ENCODE results near the gene HMMR. TPM values are rescaled to one million over a fixed set of nuclear protein-coding genes. Genes with fewer than 3 reads are reported as not detected.

HMMR gene
- total and polyA plus RNA-seq, 2 donors (not counting 1 experiment from before 2014, with no cell fraction given), result 0.34 to 1.6 TPM

- DNase-seq (no peak), ATAC-seq (ENCODE audit: low read depth) (no peak)
- Histone ChIP-seq H3K9me3 (ENCODE audit: control extremely low read depth in 1 of 3, control insufficient read depth in 2 of 3, insufficient read depth in 1 of 3, low read length in 2 of 3) (no peaks in the 10 kb centered on the region), H3K4me2 (replicated peaks; ENCODE audit: low read depth, low read length, poor library complexity, severe bottlenecking) (peak overlapping the region; percentile 80), H3K27ac (ENCODE audit: low read length in 2 of 2) (peak overlapping the region; percentile 93 to 95), H3K4me3 (ENCODE audit: control extremely low read depth in 1 of 5, extremely low read depth in 1 of 5, insufficient read depth in 1 of 5, low read depth in 2 of 5, low read length in 4 of 5) (peak overlapping the region in 1 of 5 experiments; percentile 20), H3K9ac (ENCODE audit: low read length) (peak overlapping the region; percentile 40), H3K4me1 (ENCODE audit: control insufficient read depth in 2 of 2, insufficient read depth in 2 of 2, low read length in 2 of 2) (peaks cover 35 to 57% of the 10 kb centered on the region in 2 donors), H3K79me2 (ENCODE audit: control insufficient read depth, insufficient read depth, low read length) (peaks cover 77% of the 10 kb centered on the region), H3K36me3 (replicated peaks in 1 of 2; ENCODE audit: control extremely low read depth in 1 of 2, control insufficient read depth in 1 of 2, extremely low read depth in 1 of 2, insufficient read depth in 2 of 2, low read length in 1 of 2) (peaks cover 9 to 26% of the 10 kb centered on the region in 2 experiments), H3K27me3 (replicated peaks in 1 of 4; ENCODE audit: control extremely low read depth in 1 of 4, control insufficient read depth in 3 of 4, insufficient read depth in 4 of 4, low read length in 3 of 4) (no peaks in the 10 kb centered on the region), H4K20me1 (ENCODE audit: control insufficient read depth, insufficient read depth, low read length, poor library complexity, severe bottlenecking) (peaks cover 8% of the 10 kb centered on the region), H2AFZ (ENCODE audit: insufficient read depth, low read depth, low read length, poor library complexity, severe bottlenecking) (no peak overlapping the region)
- peak overlapping the region; percentile 98 for H3K4me3 Mint-ChIP-seq
- CTCF ChIA-PET, result interaction anchor here (0.9 kb wide), 1 partner anchor 34 kb away, joined by 4 read pairs; no protein-coding TSS in a partner anchor
- TF ChIP-seq EZH2 (IDR thresholded peaks at IDR 0.05; ENCODE audit: borderline replicate concordance, insufficient read depth, low read depth, low read length, poor library complexity, severe bottlenecking), result no peak
- intact Hi-C loops (cut with micrococcal nuclease), result no loop called here
- no peaks in the 10 kb centered on the region for H3K9me3 Mint-ChIP-seq (ENCODE audit: insufficient read depth)
- H3K27ac Mint-ChIP-seq, result peak overlapping the region; percentile 80
- no CpG with 5 or more reads among the region's 5 CpGs for WGBS (ENCODE audit: insufficient coverage)
- POLR2A ChIA-PET, result interaction anchor here (1.6 kb wide), 1 partner anchor 48 kb away, joined by 6 read pairs; the partner anchor contains the start of gene HMMR
- H3K4me1 Mint-ChIP-seq, result peaks cover 67% of the 10 kb centered on the region
- H3K27me3 Mint-ChIP-seq, result no peaks in the 10 kb centered on the region
These were observed 48.3 kb downstream of the HMMR start for GRCh38 chr5:163508753-163509152.

GRCh38 chr5:163509291-163509951 lies 49.0 kb downstream of the HMMR start:
- peak; percentile 13 for DNase-seq
- ChIA-PET POLR2A (interaction anchor here (0.5 to 1.6 kb wide), 2 partner anchors 48 to 402 kb away, joined by 3 to 6 read pairs; partner anchors contain the start of gene HMMR), CTCF (interaction anchor here (0.9 kb wide), 1 partner anchor 62 kb away, joined by 3 read pairs; no protein-coding TSS in a partner anchor)
- H3K9me3 Mint-ChIP-seq (ENCODE audit: insufficient read depth), result no peaks in the 10 kb centered on the region
- ATAC-seq (ENCODE audit: low read depth), result no peak
- H3K4me1 Mint-ChIP-seq, result peaks cover 61% of the 10 kb centered on the region
- peak overlapping the region; percentile 57 for H3K27ac Mint-ChIP-seq
- peak overlapping the region; percentile 98 for H3K4me3 Mint-ChIP-seq
- peaks cover 12 to 33% of the 10 kb centered on the region in 2 experiments for H3K36me3 ChIP-seq (replicated peaks in 1 of 2; ENCODE audit: control extremely low read depth in 1 of 2, control insufficient read depth in 1 of 2, extremely low read depth in 1 of 2, insufficient read depth in 2 of 2, low read length in 1 of 2)
- no peaks in the 10 kb centered on the region for H3K27me3 ChIP-seq (replicated peaks in 1 of 4; ENCODE audit: control extremely low read depth in 1 of 4, control insufficient read depth in 3 of 4, insufficient read depth in 4 of 4, low read length in 3 of 4)
- no peaks in the 10 kb centered on the region for H3K27me3 Mint-ChIP-seq
- H3K9ac ChIP-seq (ENCODE audit: low read length), result peak overlapping the region; percentile 40
- peak overlapping the region in 2 of 5 experiments; percentile 20 to 22 for H3K4me3 ChIP-seq (ENCODE audit: control extremely low read depth in 1 of 5, extremely low read depth in 1 of 5, insufficient read depth in 1 of 5, low read depth in 2 of 5, low read length in 4 of 5)
- H3K27ac ChIP-seq (ENCODE audit: low read length in 2 of 2), result peak overlapping the region; percentile 48 to 95
- TF ChIP-seq CTCF (IDR thresholded peaks at IDR 0.05) (no peak), EZH2 (IDR thresholded peaks at IDR 0.05; ENCODE audit: borderline replicate concordance, insufficient read depth, low read depth, low read length, poor library complexity, severe bottlenecking) (no peak)
- H3K4me1 ChIP-seq (ENCODE audit: control insufficient read depth in 2 of 2, insufficient read depth in 2 of 2, low read length in 2 of 2), result peaks cover 28 to 50% of the 10 kb centered on the region in 2 donors
- peaks cover 83% of the 10 kb centered on the region for H3K79me2 ChIP-seq (ENCODE audit: control insufficient read depth, insufficient read depth, low read length)
- H3K4me2 ChIP-seq (replicated peaks; ENCODE audit: low read depth, low read length, poor library complexity, severe bottlenecking), result peak overlapping the region; percentile 80
- peaks cover 8% of the 10 kb centered on the region for H4K20me1 ChIP-seq (ENCODE audit: control insufficient read depth, insufficient read depth, low read length, poor library complexity, severe bottlenecking)
- 34% methylated on average over 3 of the region's 7 CpGs for WGBS (ENCODE audit: insufficient coverage)
- intact Hi-C loops (cut with micrococcal nuclease), result no loop called here
- no peak overlapping the region for H2AFZ ChIP-seq (ENCODE audit: insufficient read depth, low read depth, low read length, poor library complexity, severe bottlenecking)
- no peaks in the 10 kb centered on the region for H3K9me3 ChIP-seq (ENCODE audit: control extremely low read depth in 1 of 3, control insufficient read depth in 2 of 3, insufficient read depth in 1 of 3, low read length in 2 of 3)
